Type B pancreatic cell (in vitro differentiated cells): ENCODE data around the gene AIDA. TPM values are rescaled to one million over a fixed set of nuclear protein-coding genes. Genes with fewer than 3 reads are reported as not detected.

Experiments
- DNase-seq: peaks from one replicate; pipeline ENCODE4 v3.0.0; 2021; ENCODE audit warnings: mixed read lengths; ENCODE audit not compliant: unreplicated experiment; ENCODE audit errors: extremely low spot score
- H3K27ac Mint-ChIP-seq: 2 replicates; pipeline ENCODE4 v1.8.0; 2021; ENCODE audit warnings: mild to moderate bottlenecking, mixed read lengths
- H3K27me3 Mint-ChIP-seq: 2 replicates; pipeline ENCODE4 v1.8.0; 2021; ENCODE audit warnings: mixed read lengths
- H3K36me3 Mint-ChIP-seq: 2 replicates; pipeline ENCODE4 v1.8.0; 2021; ENCODE audit warnings: mixed read lengths
- H3K4me1 Mint-ChIP-seq: one replicate; pipeline ENCODE4 v1.8.0; 2021; ENCODE audit warnings: mixed read lengths; ENCODE audit not compliant: unreplicated experiment
- H3K4me3 Mint-ChIP-seq: 2 replicates; pipeline ENCODE4 v1.8.0; 2021; ENCODE audit warnings: mild to moderate bottlenecking, mixed read lengths
- H3K9me3 Mint-ChIP-seq: 2 replicates; pipeline ENCODE4 v1.8.0; 2021; ENCODE audit warnings: mixed read lengths
- CTCF ChIP-seq: fragments of 200-600 bp; sonication (generic); conservative IDR thresholded peaks from 2 replicates; pipeline ENCODE4 v1.5.0; 2021; ENCODE audit warnings: antibody characterized with exemption, mild to moderate bottlenecking
- total RNA-seq: library from RNA; stranded (reverse); gene quantifications from 2 replicates; pipeline ENCODE4 v1.2.1, GENCODE V29; 2021; ENCODE audit warnings: low replicate concordance

Gene AIDA
- total RNA-seq, 1 donor from 2014 or later = 54.0 TPM

GRCh38 chr1:222728746-222729145, 16.5 kb upstream of the AIDA start:
- Mint-ChIP-seq H3K27me3 (no peaks in the 10 kb centered on the region), H3K4me3 (no peak overlapping the region), H3K9me3 (no peaks in the 10 kb centered on the region), H3K27ac (no peak overlapping the region), H3K4me1 (no peaks in the 10 kb centered on the region), H3K36me3 (peaks cover 31% of the 10 kb centered on the region)
- DNase-seq = no peak
- no peak for TF ChIP-seq CTCF

- DNase-seq = no peak
- H3K4me3 Mint-ChIP-seq = no peak overlapping the region
- peaks cover 10% of the 10 kb centered on the region for H3K36me3 Mint-ChIP-seq
- H3K27me3 Mint-ChIP-seq = no peaks in the 10 kb centered on the region
- no peaks in the 10 kb centered on the region for H3K9me3 Mint-ChIP-seq
- H3K4me1 Mint-ChIP-seq = peaks cover 7% of the 10 kb centered on the region
- TF ChIP-seq CTCF = no peak
- no peak overlapping the region for H3K27ac Mint-ChIP-seq
These were observed 4.1 kb upstream of the AIDA start for GRCh38 chr1:222716393-222716792.

GRCh38 chr1:222713091-222713961, 1.0 kb upstream of the AIDA start:
- peak overlapping the region; percentile 98 for H3K4me3 Mint-ChIP-seq
- H3K36me3 Mint-ChIP-seq = peaks cover 7% of the 10 kb centered on the region
- DNase-seq = peak; percentile 89
- H3K4me1 Mint-ChIP-seq = peaks cover 18% of the 10 kb centered on the region
- H3K27me3 Mint-ChIP-seq = no peaks in the 10 kb centered on the region
- peak overlapping the region; percentile 99 for H3K27ac Mint-ChIP-seq
- no peaks in the 10 kb centered on the region for H3K9me3 Mint-ChIP-seq
- no peak for TF ChIP-seq CTCF

GRCh38 chr1:222711319-222712252, 705 bp downstream of the AIDA start:
- no peak for TF ChIP-seq CTCF
- Mint-ChIP-seq H3K36me3 (peaks cover 9% of the 10 kb centered on the region), H3K27ac (peak overlapping the region; percentile 99)

DNA sequence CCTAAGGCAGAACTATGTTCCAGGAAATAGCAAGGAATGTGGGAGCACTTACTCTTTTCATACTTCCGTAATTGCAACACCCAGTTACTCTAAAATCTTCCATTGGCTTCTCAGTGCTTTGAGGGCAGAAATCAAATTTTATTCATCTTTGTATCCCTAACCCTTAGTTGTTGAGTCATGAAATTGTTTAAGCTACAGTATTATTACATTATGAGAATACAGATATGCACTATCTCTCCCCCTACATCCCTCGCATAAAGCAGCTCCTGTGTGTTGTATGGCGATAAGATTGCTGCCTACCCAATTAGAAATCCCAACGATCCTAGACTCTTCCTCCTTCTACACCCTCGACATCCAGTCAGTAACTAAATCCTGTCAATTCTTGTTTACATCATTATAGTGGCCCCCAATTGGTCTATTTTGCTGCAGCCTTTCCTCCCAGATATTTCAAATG, 2.6 kb downstream of the AIDA start:
- Mint-ChIP-seq H3K27ac (no peak overlapping the region), H3K9me3 (peaks cover 5% of the 10 kb centered on the region), H3K4me1 (peaks cover 18% of the 10 kb centered on the region), H3K4me3 (peak overlapping the region; percentile 98), H3K27me3 (no peaks in the 10 kb centered on the region), H3K36me3 (peaks cover 15% of the 10 kb centered on the region)
- no peak for DNase-seq
- TF ChIP-seq CTCF = no peak

More at GRCh38 chr1:222711319-222712252, 705 bp downstream of the AIDA start:
- Mint-ChIP-seq H3K9me3 (no peaks in the 10 kb centered on the region), H3K4me3 (peak overlapping the region; percentile 98), H3K27me3 (no peaks in the 10 kb centered on the region), H3K4me1 (peaks cover 18% of the 10 kb centered on the region)
- peak; percentile 72 for DNase-seq
